GM21737 (cell line): ENCODE data around the gene S100A2.
"Not testable (repeated sequence)": the region's sequence is repeated elsewhere in the genome, so short reads cannot be mapped to it uniquely, and the experiment has no call there.

ENCODE experiments used
- ATAC-seq: cut with Tn5 transposase; IDR thresholded peaks from one replicate; pipeline ENCODE4 v1.9.1; 2021; ENCODE audit warnings: mild to moderate bottlenecking, moderate library complexity; ENCODE audit not compliant: unreplicated experiment

S100A2 gene

DNA sequence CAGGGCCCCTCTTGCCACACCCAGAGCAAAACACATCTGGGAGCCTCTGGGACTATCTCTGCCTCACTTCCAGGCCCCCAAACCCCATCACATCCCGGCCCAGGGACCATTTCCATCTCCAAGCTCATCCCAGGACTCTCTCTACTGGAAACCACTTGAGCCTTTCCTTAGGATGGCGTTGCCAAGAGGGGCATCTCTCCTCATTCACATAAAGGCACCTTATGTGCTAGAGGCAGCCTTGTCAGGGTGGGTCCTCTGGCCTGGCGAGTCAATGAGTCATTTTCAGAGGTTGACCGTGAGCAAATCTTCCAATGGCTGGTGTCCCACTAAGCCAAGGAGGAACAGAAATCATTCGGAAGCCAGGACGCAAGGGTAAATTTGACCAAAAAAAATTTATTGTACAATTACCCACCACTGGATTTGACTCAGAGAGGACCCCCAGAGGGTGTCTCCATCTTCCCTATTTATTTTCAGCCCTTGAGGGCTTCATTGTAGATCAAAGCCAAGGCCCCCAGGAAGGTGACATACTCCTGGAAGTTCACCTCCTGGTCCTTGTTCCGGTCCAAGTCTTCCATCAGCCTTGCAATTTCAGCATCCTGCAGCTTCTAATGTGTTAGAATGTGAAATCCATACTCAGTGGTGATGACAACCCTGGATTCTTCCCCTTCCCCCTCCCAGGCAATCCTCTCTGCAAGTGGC lies 31.3 kb downstream of the S100A2 start:
- no peak for ATAC-seq

DNA sequence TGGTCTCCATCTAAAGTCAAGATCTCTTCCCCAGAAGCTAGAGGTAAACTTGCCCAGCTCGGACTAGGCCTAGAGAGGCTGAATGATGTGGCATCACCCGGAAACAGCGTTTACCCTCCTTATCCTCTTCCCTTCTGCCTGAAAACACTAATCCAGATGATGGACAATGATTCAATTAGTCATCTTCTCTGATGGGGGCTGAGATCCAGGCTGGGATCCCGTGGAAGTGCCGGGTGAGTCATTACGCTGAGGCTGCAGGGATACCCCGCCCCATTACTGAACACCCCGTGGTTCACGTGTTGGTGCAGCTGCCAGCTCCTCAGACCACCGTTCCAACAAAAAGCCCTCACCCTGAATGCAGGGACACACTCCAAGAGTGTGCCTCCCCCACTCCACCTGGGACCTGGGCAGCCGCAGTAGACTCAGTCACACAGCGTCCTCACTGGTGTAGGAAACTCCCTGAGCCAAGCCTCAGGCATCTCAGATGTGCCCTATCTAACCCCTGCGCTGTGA lies 31.9 kb downstream of the S100A2 start:
- ATAC-seq, result no peak

GRCh38 chr1:153532769-153533599 lies 32.7 kb downstream of the S100A2 start:
- no peak for ATAC-seq

- ATAC-seq, result no peak
Observed at GRCh38 chr1:153532181-153532580, 33.5 kb downstream of the S100A2 start.

GRCh38 chr1:153531638-153532037 lies 34.0 kb downstream of the S100A2 start:
- ATAC-seq, result no peak

- ATAC-seq, result no peak
Observed at GRCh38 chr1:153527683-153528040, 38.0 kb downstream of the S100A2 start.

GRCh38 chr1:153527023-153527682 lies 38.5 kb downstream of the S100A2 start:
- no peak for ATAC-seq

GRCh38 chr1:153526132-153526543 lies 39.5 kb downstream of the S100A2 start:
- no peak for ATAC-seq

- no peak for ATAC-seq
Observed at GRCh38 chr1:153525088-153525728, 40.4 kb downstream of the S100A2 start.

DNA sequence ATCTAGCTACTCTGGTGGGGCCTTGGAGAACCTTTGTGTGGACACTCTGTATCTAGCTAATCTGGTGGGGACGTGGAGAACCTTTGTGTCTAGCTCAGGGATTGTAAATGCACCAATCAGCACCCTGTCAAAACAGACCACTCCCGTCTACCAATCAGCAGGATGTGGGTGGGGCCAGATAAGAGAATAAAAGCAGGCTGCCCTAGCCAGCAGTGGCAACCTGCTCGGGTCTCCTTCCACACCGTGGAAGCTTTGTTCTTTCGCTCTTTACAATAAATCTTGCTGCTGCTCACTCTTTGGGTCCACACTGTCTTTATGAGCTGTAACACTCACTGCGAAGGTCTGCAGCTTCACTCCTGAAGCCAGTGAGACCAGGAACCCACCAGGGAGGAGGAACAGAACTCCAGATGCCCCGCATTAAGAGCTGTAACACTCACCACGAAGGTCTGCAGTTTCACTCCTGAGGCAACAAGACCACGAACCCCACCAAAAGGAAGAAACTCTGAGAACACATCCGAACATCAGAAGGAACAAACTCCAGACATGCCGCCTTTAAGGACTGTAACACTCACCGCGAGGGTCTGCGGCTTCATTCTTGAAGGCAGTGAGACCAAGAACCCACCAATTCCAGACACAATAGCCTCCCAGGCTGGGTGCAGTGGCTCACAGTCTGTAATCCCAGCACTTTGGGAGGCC lies 43.1 kb downstream of the S100A2 start:
- not testable (repeated sequence) for ATAC-seq

DNA sequence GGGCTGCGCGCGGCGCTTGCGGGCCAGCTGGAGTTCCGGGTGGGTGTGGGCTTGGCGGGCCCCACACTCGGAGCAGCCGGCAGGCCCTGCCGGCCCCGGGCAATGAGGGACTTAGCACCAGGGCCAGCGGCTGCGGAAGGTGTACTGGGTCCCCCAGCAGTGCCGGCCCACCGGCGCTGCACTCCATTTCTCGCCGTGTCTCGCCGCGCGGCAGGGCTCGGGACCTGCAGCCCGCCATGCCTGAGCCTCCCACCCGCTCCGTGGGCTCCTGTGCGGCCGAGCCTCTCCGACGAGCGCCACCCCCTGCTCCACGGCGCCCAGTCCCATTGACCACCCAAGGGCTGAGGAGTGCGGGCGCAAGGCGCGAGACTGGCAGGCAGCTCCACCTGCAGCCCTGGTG lies 43.8 kb downstream of the S100A2 start:
- not testable (repeated sequence) for ATAC-seq

DNA sequence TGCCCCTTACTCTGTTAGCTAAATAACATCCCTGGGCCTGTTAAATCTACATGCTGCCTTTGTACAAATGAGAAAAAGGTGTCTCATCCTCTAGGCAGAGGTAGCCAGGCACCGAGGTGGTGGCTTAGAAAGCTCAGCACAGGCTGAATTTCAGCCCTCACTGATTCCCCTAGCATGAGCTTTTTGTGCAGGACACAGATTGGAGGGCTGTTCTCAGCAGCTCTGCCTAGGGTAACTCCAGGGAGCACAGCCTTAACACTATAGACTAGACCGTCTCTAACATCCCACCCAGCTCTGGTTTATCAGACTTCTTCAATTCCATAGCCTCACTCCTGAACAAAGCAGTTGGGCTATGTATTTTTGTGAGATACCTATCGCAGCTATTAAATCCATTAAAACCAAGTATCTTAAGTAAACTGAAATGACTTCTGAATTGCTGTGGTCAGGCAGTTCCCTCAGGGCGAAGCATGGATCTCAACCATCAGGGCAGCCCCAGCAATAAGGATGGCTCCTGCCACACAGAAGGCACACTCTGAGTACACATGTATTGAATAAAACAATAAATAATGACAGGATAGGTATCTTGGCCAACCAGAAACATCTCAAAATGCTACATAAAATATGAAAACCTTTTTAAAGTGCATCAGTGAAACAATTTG lies 44.7 kb downstream of the S100A2 start:
- no peak for ATAC-seq

DNA sequence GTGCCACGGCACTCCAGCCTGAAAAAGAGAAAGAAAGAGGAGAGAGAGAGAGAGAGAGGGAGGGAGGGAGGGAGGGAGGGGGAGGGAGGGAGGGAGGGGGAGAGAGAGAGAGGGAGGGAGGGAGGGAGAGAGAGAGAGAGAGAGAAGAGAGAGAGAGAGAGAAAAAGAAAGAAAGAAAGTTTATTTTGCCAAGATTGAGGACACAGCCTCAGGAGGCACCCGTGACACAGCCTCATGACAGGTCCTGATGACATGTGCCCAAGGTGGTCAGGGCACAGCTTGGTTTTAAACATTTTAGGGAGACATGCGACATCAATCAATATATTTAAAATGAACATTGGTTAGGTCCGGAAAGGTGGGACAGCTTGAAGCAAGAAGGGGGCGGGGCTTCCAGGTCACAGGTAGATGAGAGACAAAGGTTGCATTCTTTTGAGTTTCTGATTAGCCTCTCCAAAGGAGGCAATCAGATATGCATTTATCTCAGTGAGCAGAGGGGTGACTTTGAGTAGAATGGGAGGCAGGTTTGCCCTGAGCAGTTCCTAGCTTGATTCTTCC lies 45.4 kb downstream of the S100A2 start:
- not testable (repeated sequence) for ATAC-seq

- ATAC-seq, result no peak
Observed at GRCh38 chr1:153519242-153519641, 46.4 kb downstream of the S100A2 start.

- no peak for ATAC-seq
Observed at GRCh38 chr1:153515504-153516394, 49.9 kb downstream of the S100A2 start.

DNA sequence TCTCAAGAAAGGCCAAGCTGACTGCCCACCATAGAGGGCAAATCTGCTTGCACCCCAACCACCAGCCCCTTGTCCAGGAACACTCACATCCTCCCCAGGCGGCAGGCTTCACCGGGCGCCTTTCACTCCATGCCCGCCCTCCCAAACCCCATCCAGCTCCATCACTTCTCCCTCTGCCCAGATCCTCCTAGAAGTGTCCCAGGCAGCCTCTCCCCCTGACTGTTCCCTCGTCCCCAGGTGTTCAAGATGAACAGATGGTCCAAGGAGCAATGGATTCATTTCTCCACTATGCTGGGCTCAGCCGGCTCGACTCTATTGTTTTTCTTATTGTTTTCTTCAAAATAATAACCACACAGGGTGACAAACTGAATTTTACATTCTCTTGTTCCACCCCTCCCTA lies 52.0 kb downstream of the S100A2 start:
- ATAC-seq, result no peak

- no peak for ATAC-seq
Observed at GRCh38 chr1:153513023-153513422, 52.6 kb downstream of the S100A2 start.
